Activated T-cell treated with anti-CD3 and anti-CD28 coated beads, Interleukin-2, amount 50 U/mL, for 1 hour (primary cell): ENCODE measurements around the gene TRIO.
A peak's percentile ranks its signal among the peaks of the same experiment; 100 is the strongest.

ENCODE experiments used
- DNase-seq: peaks from one replicate; pipeline ENCODE4 v3.0.0-alpha.2; 2020

The TRIO gene

DNA sequence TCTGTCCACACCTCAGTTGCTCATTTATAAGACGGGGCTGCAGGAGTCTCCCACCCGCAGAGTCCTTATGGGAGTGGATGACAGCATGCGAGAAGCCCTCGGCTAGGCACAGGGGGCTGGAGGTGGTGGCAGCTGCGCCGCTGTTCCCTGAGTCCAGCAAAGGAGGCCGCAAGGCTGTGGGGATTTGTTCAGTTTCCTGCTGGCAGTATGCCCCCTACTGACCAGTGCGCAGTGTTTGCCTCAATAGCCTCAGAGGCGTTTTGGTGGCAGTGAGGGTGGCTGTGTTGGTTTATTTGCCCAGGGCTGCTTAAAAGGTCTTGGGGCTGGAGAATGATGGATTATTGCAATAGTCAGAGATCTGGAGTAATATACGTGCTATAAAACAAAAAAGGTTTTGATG, 262.1 kb downstream of the TRIO start:
- no peak for DNase-seq

GRCh38 chr5:14405706-14406553, 262.8 kb downstream of the TRIO start:
- no peak for DNase-seq

- DNase-seq = no peak
Measured at GRCh38 chr5:14406554-14406849, 263.4 kb downstream of the TRIO start.

- no peak for DNase-seq
Measured at GRCh38 chr5:14407051-14407450, 263.9 kb downstream of the TRIO start.

- no peak for DNase-seq
Measured at GRCh38 chr5:14407746-14408175, 264.6 kb downstream of the TRIO start.

DNA sequence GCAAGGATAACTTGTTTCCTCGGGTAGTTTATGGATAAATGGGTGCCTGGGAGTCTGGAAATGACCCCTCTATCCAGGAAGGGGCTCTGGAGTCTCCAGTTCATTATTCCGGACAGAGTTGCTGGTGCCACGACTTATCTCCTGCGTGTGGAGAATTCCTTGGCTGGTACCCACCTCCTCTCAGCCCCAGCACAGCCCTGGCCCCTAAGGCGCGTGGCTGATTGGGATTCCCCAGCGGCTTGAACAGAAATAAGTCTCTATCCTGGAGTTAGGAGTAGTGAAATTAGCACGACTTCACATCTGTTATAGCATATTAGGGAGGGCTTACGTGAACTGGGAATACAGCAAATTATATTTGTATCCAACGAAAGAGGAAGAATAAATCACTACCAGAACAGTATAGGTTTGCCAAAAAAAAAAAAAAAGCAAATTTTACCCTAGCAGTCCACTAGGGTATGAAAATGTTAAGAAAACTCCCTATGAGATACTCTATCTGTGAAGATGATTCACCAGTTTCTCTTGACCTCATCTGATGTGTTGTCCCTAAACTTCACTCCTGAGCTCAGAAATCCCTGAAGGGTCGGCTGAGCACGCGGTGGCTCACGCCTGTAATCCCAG, 265.9 kb downstream of the TRIO start:
- DNase-seq = no peak

GRCh38 chr5:14410068-14410393, 266.9 kb downstream of the TRIO start:
- no peak for DNase-seq

DNA sequence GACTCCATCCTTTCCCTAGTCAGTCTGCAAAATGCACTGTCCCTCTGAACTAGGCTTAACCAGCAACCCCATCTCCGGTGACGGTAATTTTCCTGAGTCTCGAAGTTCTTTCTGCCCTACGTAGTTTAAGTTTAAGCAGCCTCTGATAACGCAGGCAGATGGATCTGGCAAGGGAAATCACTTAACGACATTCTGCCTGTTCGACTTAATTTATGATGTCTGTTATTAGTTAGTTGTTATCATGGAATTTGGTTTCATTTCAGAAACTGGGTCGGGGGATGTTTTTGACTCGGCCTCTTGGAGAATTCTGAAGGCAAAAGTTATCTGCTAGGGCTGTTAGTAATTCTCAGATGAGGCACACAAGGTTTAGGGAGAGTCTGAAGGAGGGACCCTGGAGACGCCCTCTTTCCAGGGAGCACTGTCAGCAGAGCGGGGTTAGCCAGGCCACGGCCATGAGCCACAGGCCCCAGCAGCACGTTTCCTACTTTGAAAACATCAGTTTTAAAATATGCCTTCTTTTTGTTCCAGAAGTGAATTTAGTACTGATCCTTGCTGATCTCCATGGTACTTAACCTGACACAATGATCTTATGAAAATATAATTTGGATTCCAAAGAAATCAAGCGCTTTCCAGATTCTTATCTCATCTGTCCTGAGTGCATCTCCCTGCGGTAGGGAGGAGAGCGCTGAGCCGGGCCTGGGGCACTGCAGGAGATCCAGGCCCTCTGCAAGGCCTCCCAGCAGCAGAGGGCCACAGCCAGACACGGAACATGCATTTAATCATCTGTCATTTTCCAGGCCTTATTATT, 267.5 kb downstream of the TRIO start:
- DNase-seq = no peak

GRCh38 chr5:14411216-14411615, 268.1 kb downstream of the TRIO start:
- DNase-seq = no peak

GRCh38 chr5:14413331-14413750, 270.2 kb downstream of the TRIO start:
- DNase-seq = peak; percentile 59

GRCh38 chr5:14414007-14414406, 270.9 kb downstream of the TRIO start:
- peak; percentile 32 for DNase-seq

DNA sequence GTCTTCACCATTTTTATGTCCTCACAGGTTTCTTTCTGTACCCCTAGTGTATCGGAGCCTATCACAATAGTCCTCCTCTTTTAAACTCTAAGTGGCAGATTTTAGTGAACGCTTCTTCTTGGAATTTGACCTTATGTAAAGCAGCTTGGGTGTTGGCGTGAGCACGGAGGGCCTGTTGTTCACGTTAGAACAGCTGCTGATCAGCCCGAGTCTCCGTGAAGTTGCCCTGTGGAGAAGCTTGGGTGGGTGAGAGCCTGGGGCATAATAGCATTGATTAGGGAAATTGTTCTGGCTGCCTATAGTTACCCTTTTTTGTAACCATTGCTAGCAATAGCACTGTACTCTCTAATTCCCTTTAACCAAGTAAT, 271.5 kb downstream of the TRIO start:
- DNase-seq = peak; percentile 25

DNA sequence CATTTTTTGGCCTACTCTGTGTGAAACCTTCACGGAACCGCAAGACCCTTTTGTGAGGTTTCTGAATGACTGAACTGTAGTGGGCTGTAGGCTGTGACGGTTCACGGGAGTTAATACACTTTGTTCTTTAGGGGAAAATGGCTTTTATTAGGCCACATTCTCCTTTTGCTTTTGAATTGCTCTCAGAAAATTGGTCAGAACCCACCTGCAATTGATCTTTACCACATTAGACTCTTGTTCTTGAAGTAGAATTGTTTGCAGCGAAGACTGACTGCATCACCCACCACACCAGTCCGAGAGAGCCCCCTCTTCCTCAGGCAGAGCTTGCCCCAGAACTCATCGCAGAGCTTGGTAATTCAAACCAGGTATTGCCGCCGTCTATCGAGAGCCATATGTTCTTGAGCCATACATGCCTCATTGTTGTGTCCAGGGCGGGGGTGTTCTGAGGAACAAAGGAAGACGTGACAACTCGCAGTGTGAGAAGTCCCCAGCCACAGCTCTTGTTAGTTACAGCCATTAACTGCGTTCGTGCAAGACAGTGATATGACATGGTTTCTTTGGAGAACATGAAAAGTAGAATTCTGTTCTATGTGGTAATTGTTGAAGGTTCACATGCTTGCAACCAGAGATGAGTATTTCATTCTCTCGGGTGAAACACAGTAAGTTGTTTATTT, 272.0 kb downstream of the TRIO start:
- DNase-seq = peak; percentile 27

- DNase-seq = no peak
Measured at GRCh38 chr5:14415698-14416074, 272.5 kb downstream of the TRIO start.

DNA sequence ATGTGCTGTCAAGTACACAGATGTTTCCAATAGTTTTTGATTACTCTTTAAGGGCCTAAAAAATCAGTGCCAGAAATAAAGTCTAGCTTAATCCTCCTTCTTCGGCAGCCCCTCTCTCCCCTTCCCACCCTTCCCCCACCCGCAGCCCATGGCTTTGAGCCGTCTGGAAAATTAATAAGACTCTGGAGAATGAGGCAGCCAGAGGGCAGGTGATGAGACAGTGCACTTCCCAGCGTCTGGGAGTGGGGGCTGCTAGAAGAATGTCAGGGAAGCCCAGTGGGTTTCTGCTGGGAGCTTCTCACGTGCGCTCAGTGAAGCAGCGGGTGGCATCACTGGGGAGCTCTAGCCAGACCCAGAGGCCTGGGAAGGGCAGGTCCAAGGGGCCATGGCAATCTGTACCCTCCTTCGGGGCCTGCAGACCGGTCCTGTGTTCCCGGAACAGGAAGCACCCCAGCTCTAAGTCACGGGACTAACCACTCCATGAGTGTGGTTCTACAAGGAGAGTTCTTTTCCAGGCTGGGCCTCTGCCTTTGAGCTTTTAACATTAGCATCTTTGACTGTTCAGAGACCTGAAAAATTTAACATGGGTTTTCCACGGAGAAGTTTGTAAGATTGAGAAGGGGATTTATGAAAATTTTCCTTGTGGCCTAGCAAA, 273.6 kb downstream of the TRIO start:
- no peak for DNase-seq

DNA sequence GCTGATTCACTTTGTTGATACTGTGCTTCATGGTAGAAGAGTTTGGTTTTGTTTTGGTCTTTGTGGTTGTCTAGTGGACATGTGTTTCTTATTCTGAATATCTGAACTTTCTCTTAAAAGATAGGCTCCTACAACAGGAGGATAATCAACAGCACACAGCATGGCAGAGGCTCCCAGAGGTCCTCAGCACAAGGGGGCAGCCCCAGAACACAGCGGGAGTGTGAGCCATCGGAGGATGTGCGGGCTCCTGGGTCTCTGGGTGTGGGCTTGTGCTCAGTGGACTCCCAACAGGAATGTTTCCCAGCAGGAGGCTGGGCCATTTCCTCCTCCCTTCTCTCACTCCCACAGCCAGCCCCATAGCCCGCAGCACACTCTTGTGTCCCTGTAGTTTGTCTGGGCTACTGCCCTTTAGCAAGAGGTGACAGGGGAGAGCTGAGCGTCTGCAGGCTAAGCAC, 274.2 kb downstream of the TRIO start:
- DNase-seq = no peak

DNA sequence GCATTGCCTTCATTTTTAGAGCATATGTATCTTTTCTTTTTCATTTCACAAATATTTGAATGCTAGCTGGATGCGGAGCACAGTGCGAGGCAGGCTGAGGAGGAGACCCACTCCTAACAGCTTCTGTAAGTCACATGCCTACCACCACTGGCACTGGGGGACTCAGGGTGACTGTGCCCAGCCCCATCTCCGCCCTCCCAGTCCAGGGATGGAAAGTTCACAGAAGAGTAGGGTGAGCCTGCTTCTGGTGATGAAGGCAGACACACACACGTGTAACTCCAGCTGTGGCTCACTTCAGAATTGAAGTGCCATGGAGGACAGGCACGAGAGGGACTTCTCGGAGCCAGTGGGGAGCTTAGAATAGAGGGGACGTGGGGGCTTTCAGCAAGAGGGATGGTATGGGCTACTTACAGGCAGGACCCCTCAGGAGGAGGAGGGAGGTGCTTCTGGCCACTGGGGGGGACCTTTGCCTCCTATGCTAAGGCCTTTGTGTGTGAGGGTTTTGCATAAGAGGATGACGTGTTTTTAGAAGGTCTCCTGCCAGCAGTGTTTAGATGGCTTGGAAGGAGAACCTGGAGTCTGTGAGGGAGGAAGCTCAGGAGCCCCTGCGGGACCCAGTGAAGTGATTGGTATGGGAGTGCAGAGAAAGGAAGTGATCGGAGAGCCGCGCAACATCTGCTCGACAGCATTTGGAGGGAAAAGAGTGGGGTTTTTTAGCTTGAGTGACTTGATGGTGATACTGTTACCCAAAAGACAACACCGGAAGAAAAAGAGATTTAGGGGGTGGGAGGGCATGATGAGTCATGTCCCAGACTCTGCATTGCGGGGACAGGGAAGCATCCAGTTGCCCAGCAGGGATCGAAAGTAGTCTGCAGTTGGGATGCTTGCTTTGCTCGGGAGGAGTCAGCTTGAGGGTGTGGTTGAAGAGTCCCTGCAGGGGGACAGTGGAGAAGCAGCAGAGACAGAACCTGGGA, 274.9 kb downstream of the TRIO start:
- no peak for DNase-seq

GRCh38 chr5:14419686-14420085, 276.5 kb downstream of the TRIO start:
- no peak for DNase-seq

- no peak for DNase-seq
Measured at GRCh38 chr5:14420101-14420811, 277.1 kb downstream of the TRIO start.

- no peak for DNase-seq
Measured at GRCh38 chr5:14421851-14422250, 278.7 kb downstream of the TRIO start.
